Gastroesophageal sphincter (tissue), 3 donors: ENCODE measurements around the gene FAM204A.

Experiments used
- POLR2A ChIP-seq, 2 donors: fragments of 450-650 bp; IDR thresholded peaks; one replicate each; pipeline ENCODE4 v1.6.1; 2017; ENCODE audit warnings: antibody characterized with exemption in 2 of 2, mild to moderate bottlenecking in 2 of 2, moderate library complexity in 1 of 2
- POLR2AphosphoS5 ChIP-seq: sonication (generic); formaldehyde crosslinking; IDR thresholded peaks from one replicate; pipeline ENCODE4 v1.6.1; 2017; ENCODE audit warnings: antibody characterized with exemption
- TF ChIP-seq, protein P1 (sequence below), 4 experiments: fragments of 200-600 bp in 2 of 4; fragments of 450-650 bp in 2 of 4; sonication (generic) in 1 of 4; IDR thresholded peaks; one replicate each; pipeline ENCODE4 v1.5.1; 2017 to 2019; ENCODE audit warnings: antibody characterized with exemption in 4 of 4, mild to moderate bottlenecking in 2 of 4, moderate library complexity in 2 of 4

DNA sequence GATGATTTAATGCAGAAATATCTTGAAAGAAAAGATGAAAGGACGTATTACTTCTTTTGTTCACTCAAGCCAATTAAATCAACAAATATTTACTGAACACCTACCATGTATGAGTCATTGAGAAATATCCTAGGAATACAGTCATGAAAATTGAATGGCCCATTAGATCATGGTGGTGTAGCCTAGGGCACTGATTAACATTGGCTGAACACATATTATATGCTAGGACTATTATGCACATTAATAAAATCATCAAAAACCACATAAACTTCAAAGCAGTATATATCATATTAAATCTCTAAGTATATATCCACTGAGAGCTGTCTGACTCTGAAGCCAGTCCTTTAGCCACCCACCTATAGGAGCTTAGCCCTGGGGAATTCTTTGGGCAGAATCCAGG lies 41.8 kb downstream of the FAM204A start:
- TF ChIP-seq POLR2A (IDR thresholded peaks at IDR 0.05) (no peak), POLR2AphosphoS5 (no peak)
- TF ChIP-seq, protein P1, sequence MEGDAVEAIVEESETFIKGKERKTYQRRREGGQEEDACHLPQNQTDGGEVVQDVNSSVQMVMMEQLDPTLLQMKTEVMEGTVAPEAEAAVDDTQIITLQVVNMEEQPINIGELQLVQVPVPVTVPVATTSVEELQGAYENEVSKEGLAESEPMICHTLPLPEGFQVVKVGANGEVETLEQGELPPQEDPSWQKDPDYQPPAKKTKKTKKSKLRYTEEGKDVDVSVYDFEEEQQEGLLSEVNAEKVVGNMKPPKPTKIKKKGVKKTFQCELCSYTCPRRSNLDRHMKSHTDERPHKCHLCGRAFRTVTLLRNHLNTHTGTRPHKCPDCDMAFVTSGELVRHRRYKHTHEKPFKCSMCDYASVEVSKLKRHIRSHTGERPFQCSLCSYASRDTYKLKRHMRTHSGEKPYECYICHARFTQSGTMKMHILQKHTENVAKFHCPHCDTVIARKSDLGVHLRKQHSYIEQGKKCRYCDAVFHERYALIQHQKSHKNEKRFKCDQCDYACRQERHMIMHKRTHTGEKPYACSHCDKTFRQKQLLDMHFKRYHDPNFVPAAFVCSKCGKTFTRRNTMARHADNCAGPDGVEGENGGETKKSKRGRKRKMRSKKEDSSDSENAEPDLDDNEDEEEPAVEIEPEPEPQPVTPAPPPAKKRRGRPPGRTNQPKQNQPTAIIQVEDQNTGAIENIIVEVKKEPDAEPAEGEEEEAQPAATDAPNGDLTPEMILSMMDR (IDR thresholded peaks at IDR 0.05), result no peak
